ENCODE results near the gene TPO. TPM values are rescaled to one million over a fixed set of nuclear protein-coding genes. Genes with fewer than 3 reads are reported as not detected.

Gene TPO
- total and polyA plus RNA-seq, 4 donors = not detected

GRCh38 chr2:1563084-1563857 lies 150.0 kb downstream of the TPO start:
- DNase-seq (ENCODE audit: low spot score) = no peak
- Histone ChIP-seq H3K4me1 (ENCODE audit: control insufficient read depth in 4 of 4, insufficient read depth in 4 of 4, low read length in 3 of 4) (no peaks in the 10 kb centered on the region), H3K9ac (ENCODE audit: low read depth in 1 of 2, low read length in 2 of 2) (no peak overlapping the region), H3K9me3 (ENCODE audit: control insufficient read depth in 4 of 4, low read length in 3 of 4) (no peaks in the 10 kb centered on the region), H3K27ac (ENCODE audit: low read depth in 1 of 2, low read length in 2 of 2) (no peak overlapping the region), H3K4me3 (ENCODE audit: low read depth in 1 of 3, low read length in 3 of 3) (no peak overlapping the region), H3K36me3 (ENCODE audit: control insufficient read depth in 4 of 4, insufficient read depth in 3 of 4, low read depth in 1 of 4, low read length in 3 of 4) (no peaks in the 10 kb centered on the region), H3K27me3 (ENCODE audit: control insufficient read depth in 4 of 4, insufficient read depth in 4 of 4, low read length in 3 of 4) (no peaks in the 10 kb centered on the region)
- 81% methylated on average over 32 of the region's 32 CpGs for WGBS
- TF ChIP-seq FOXA1 (IDR thresholded peaks at IDR 0.05) = no peak
- TF ChIP-seq GABPA (IDR thresholded peaks at IDR 0.05 in 1 of 2, conservative IDR thresholded peaks at IDR 0.05 in 1 of 2) = no peak
- TF ChIP-seq RXRA (IDR thresholded peaks at IDR 0.05) = no peak

- no peak for DNase-seq (ENCODE audit: low spot score)
- 74% methylated on average over 23 of the region's 23 CpGs for WGBS
- Histone ChIP-seq H3K27ac (ENCODE audit: low read depth in 1 of 2, low read length in 2 of 2) (no peak overlapping the region), H3K9me3 (ENCODE audit: control insufficient read depth in 4 of 4, low read length in 3 of 4) (no peaks in the 10 kb centered on the region), H3K4me1 (ENCODE audit: control insufficient read depth in 4 of 4, insufficient read depth in 4 of 4, low read length in 3 of 4) (no peaks in the 10 kb centered on the region), H3K27me3 (ENCODE audit: control insufficient read depth in 4 of 4, insufficient read depth in 4 of 4, low read length in 3 of 4) (no peaks in the 10 kb centered on the region), H3K4me3 (ENCODE audit: low read depth in 1 of 3, low read length in 3 of 3) (no peak overlapping the region), H3K36me3 (ENCODE audit: control insufficient read depth in 4 of 4, insufficient read depth in 3 of 4, low read depth in 1 of 4, low read length in 3 of 4) (no peaks in the 10 kb centered on the region), H3K9ac (ENCODE audit: low read depth in 1 of 2, low read length in 2 of 2) (no peak overlapping the region)
- no peak for TF ChIP-seq FOXA1 (IDR thresholded peaks at IDR 0.05)
- TF ChIP-seq, protein P1, sequence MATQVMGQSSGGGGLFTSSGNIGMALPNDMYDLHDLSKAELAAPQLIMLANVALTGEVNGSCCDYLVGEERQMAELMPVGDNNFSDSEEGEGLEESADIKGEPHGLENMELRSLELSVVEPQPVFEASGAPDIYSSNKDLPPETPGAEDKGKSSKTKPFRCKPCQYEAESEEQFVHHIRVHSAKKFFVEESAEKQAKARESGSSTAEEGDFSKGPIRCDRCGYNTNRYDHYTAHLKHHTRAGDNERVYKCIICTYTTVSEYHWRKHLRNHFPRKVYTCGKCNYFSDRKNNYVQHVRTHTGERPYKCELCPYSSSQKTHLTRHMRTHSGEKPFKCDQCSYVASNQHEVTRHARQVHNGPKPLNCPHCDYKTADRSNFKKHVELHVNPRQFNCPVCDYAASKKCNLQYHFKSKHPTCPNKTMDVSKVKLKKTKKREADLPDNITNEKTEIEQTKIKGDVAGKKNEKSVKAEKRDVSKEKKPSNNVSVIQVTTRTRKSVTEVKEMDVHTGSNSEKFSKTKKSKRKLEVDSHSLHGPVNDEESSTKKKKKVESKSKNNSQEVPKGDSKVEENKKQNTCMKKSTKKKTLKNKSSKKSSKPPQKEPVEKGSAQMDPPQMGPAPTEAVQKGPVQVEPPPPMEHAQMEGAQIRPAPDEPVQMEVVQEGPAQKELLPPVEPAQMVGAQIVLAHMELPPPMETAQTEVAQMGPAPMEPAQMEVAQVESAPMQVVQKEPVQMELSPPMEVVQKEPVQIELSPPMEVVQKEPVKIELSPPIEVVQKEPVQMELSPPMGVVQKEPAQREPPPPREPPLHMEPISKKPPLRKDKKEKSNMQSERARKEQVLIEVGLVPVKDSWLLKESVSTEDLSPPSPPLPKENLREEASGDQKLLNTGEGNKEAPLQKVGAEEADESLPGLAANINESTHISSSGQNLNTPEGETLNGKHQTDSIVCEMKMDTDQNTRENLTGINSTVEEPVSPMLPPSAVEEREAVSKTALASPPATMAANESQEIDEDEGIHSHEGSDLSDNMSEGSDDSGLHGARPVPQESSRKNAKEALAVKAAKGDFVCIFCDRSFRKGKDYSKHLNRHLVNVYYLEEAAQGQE (IDR thresholded peaks at IDR 0.05) = no peak
- no peak for TF ChIP-seq RXRA (IDR thresholded peaks at IDR 0.05)
- TF ChIP-seq TAF1 (conservative IDR thresholded peaks at IDR 0.05) = no peak
- TF ChIP-seq HNF4G (IDR thresholded peaks at IDR 0.05) = no peak
- TF ChIP-seq NR2F2 (IDR thresholded peaks at IDR 0.05) = no peak
- TF ChIP-seq RAD21 (IDR thresholded peaks at IDR 0.05) = no peak
- no peak for TF ChIP-seq HNF4A (conservative IDR thresholded peaks at IDR 0.05)
- TF ChIP-seq FOXA2 (IDR thresholded peaks at IDR 0.05) = no peak
- TF ChIP-seq ATF3 (IDR thresholded peaks at IDR 0.05) = no peak
- no peak for TF ChIP-seq SP1 (IDR thresholded peaks at IDR 0.05)
- TF ChIP-seq YY1 (IDR thresholded peaks at IDR 0.05) = no peak
- no peak for TF ChIP-seq JUND (IDR thresholded peaks at IDR 0.05)
Measured at GRCh38 chr2:1563943-1564891, 151.0 kb downstream of the TPO start.

All from liver (tissue), 9 donors.